SK-N-SH (cell line): ENCODE results near the gene RPS16. TPM values are rescaled to one million over a fixed set of nuclear protein-coding genes. Genes with fewer than 3 reads are reported as not detected.

Experiments
- CTCF ChIA-PET: fragments of 300-600, 350-600 bp; formaldehyde crosslinking; extraction: SDS; loops from one replicate; lab custom pipeline; 2021; lab: Yijun Ruan, JAX
- POLR2A ChIA-PET: fragments of 350-600 bp; sonication (Branson Sonifier 250); formaldehyde crosslinking; extraction: SDS; loops from one replicate; lab custom pipeline; 2020; ENCODE audit warnings: antibody characterized with exemption, inconsistent platforms; lab: Yijun Ruan, JAX
- DNase-seq: peaks from one replicate; pipeline ENCODE4 v3.0.0; 2012
- H2AFZ ChIP-seq: fragments of 200-600 bp; sonication (generic); 2 replicates; pipeline ENCODE4 v1.8.1; 2016; ENCODE audit warnings: antibody characterized with exemption, mild to moderate bottlenecking, low read depth
- H3F3A ChIP-seq: fragments of 200-600 bp; sonication (generic); replicated peaks from 2 replicates; pipeline ENCODE3; 2016; ENCODE audit warnings: antibody characterized with exemption, mild to moderate bottlenecking; ENCODE audit not compliant: insufficient read depth
- H3K27ac ChIP-seq, 2 experiments: fragments of 200-500 bp in 1 of 2; fragments of 200-600 bp in 1 of 2; sonication (Bioruptor generic) in 1 of 2; sonication (generic), shearing (Covaris generic) in 1 of 2; 2 replicates each; pipeline versions ENCODE4 v1.5.1 to v1.6.1; 2014 to 2016; ENCODE audit warnings: low read depth in 2 of 2, inconsistent platforms in 1 of 2, low read length in 1 of 2, mild to moderate bottlenecking in 1 of 2, mixed read lengths in 1 of 2
- H3K27me3 ChIP-seq: fragments of 200-600 bp; sonication (generic), shearing (Covaris generic); 2 replicates; pipeline ENCODE4 v1.6.1; 2016; ENCODE audit warnings: mixed run types; ENCODE audit not compliant: insufficient read depth
- H3K36me3 ChIP-seq, 2 experiments: fragments of 200-500 bp in 1 of 2; fragments of 200-600 bp in 1 of 2; sonication (Bioruptor generic) in 1 of 2; sonication (generic) in 1 of 2; replicated peaks in 1 of 2; 2 replicates each; pipeline versions ENCODE3 to v1.5.1; 2014 to 2016; ENCODE audit warnings: low read length in 1 of 2, mild to moderate bottlenecking in 1 of 2; ENCODE audit not compliant: insufficient read depth in 2 of 2, control insufficient read depth in 1 of 2
- H3K4me1 ChIP-seq, 2 experiments: fragments of 200-500 bp in 1 of 2; fragments of 200-600 bp in 1 of 2; sonication (Bioruptor generic) in 1 of 2; sonication (generic), shearing (Covaris generic) in 1 of 2; 2 replicates each; pipeline versions ENCODE4 v1.5.1 to v1.6.1; 2014 to 2016; ENCODE audit warnings: low read depth in 1 of 2, low read length in 1 of 2, mixed run types in 1 of 2; ENCODE audit not compliant: insufficient read depth in 2 of 2, control insufficient read depth in 1 of 2
- H3K4me2 ChIP-seq: fragments of 200-600 bp; sonication (generic), shearing (Covaris generic); 2 replicates; pipeline ENCODE4 v1.6.1; 2017; ENCODE audit warnings: mixed run types
- H3K4me3 ChIP-seq, 2 experiments: fragments of 200-500 bp in 1 of 2; fragments of 200-600 bp in 1 of 2; sonication (Bioruptor generic) in 1 of 2; sonication (generic), shearing (Covaris generic) in 1 of 2; 2 replicates each; pipeline versions ENCODE4 v1.5.1 to v1.8.1; 2014 to 2016; ENCODE audit warnings: low read depth in 2 of 2, inconsistent platforms in 1 of 2, low read length in 1 of 2, mild to moderate bottlenecking in 1 of 2, mixed read lengths in 1 of 2, moderate library complexity in 1 of 2
- H3K79me2 ChIP-seq: fragments of 200-600 bp; sonication (generic); 2 replicates; pipeline ENCODE4 v1.8.1; 2017; ENCODE audit warnings: mild to moderate bottlenecking; ENCODE audit not compliant: insufficient read depth
- H3K9ac ChIP-seq: fragments of 200-600 bp; sonication (generic); 2 replicates; pipeline ENCODE4 v1.6.1; 2017; ENCODE audit warnings: mixed run types
- H3K9me2 ChIP-seq: fragments of 200-600 bp; sonication (generic); 2 replicates; pipeline ENCODE4 v1.6.1; 2017; ENCODE audit warnings: mixed run types
- H3K9me3 ChIP-seq: fragments of 200-600 bp; sonication (generic); 2 replicates; pipeline ENCODE4 v1.6.1; 2017; ENCODE audit warnings: mixed run types, mild to moderate bottlenecking, moderate library complexity
- H4K20me1 ChIP-seq: fragments of 200-600 bp; sonication (generic); 2 replicates; pipeline ENCODE4 v1.6.1; 2017; ENCODE audit warnings: mild to moderate bottlenecking, mixed run types; ENCODE audit not compliant: insufficient read depth
- CHD2 ChIP-seq: fragments of 150-350 bp; IDR thresholded peaks from 2 replicates; pipeline ENCODE4 v1.6.1; 2018; ENCODE audit warnings: low read length; ENCODE audit not compliant: partially characterized antibody
- CTCF ChIP-seq: fragments of 200-600 bp; sonication (generic); IDR thresholded peaks from 2 replicates; pipeline ENCODE4 v1.6.1; 2017; ENCODE audit warnings: antibody characterized with exemption, mild to moderate bottlenecking, moderate library complexity
- FOSL2 ChIP-seq: IDR thresholded peaks from 2 replicates; pipeline ENCODE4 v1.4.0; 2012; ENCODE audit warnings: low read depth, mild to moderate bottlenecking, moderate library complexity, borderline replicate concordance
- JUND ChIP-seq: IDR thresholded peaks from 2 replicates; pipeline ENCODE4 v1.4.0; 2012
- MAX ChIP-seq: IDR thresholded peaks from 2 replicates; pipeline ENCODE4 v1.4.0; 2012; ENCODE audit warnings: low read depth
- NRF1 ChIP-seq: IDR thresholded peaks from 2 replicates; pipeline ENCODE4 v1.6.1; 2012; ENCODE audit warnings: low read depth, mild to moderate bottlenecking, low read length
- PBX3 ChIP-seq: IDR thresholded peaks from 2 replicates; pipeline ENCODE4; 2012
- SMC3 ChIP-seq: IDR thresholded peaks from 2 replicates; pipeline ENCODE4 v1.6.1; 2012; ENCODE audit warnings: low read depth, low read length, improper control_type of control experiment
- USF2 ChIP-seq: fragments of 150-350 bp; IDR thresholded peaks from 2 replicates; pipeline ENCODE4 v1.6.1; 2017; ENCODE audit warnings: antibody characterized with exemption, low read length, low read depth, borderline replicate concordance
- YY1 ChIP-seq: IDR thresholded peaks from 2 replicates; pipeline ENCODE4 v1.4.0; 2012; ENCODE audit warnings: low read depth, mild to moderate bottlenecking
- WGBS: methylation state at CpG from one replicate; pipeline ENCODE4 v1.1.6; 2017; ENCODE audit warnings: low lambda C conversion rate; 5-methylcytosine and 5-hydroxymethylcytosine counted together
- polyA plus RNA-seq, 3 experiments: library from polyadenylated mRNA; depleted of rRNA; stranded (reverse); fragments of >200 nt; gene quantifications; 2 replicates each; pipeline ENCODE4 v1.2.3, GENCODE V29; 2012

The RPS16 gene
- polyA plus RNA-seq, 1 of the 3 experiments (the other 2 are of a cell fraction), result 7,541 TPM

- TF ChIP-seq NRF1 (no peak), JUND (no peak), PBX3 (no peak), FOSL2 (no peak), CHD2 (no peak), YY1 (no peak), MAX (no peak), SMC3 (no peak), USF2 (no peak), CTCF (no peak)
- peak overlapping the region; percentile 87 for H3K9ac ChIP-seq
- ChIA-PET CTCF (interaction anchor here (0.7 to 3.4 kb wide), 9 partner anchors 9 to 115 kb away, joined by 3 to 18 read pairs (median 4); partner anchors contain the start of genes EID2, EID2B, PAF1 and PLEKHG2), POLR2A (interaction anchor here (0.6 to 1.7 kb wide), 22 partner anchors 9 to 1062 kb away, joined by 3 to 39 read pairs (median 7); partner anchors contain the start of genes EID2B, FBL, MED29 and PAF1)
- H2AFZ ChIP-seq, result no peak overlapping the region; the same call in 1 of the 2 replicates
- H3K27ac ChIP-seq, result peak overlapping the region; percentile 85 to 92; a peak in 3 of 4 replicates
- DNase-seq, result no peak
- H4K20me1 ChIP-seq, result peaks cover 14% of the 10 kb centered on the region
- 5% methylated on average over 2 of the region's 2 CpGs for WGBS
- peaks cover 25% of the 10 kb centered on the region for H3K79me2 ChIP-seq
- H3K9me2 ChIP-seq, result no peaks in the 10 kb centered on the region
- H3K36me3 ChIP-seq, result peaks cover 21 to 33% of the 10 kb centered on the region in 2 experiments
- H3K4me1 ChIP-seq, result peaks cover 12 to 15% of the 10 kb centered on the region in 2 experiments; a peak in 2 of 4 replicates
- H3K4me3 ChIP-seq, result peak overlapping the region; percentile 67 to 68
- H3F3A ChIP-seq, result peaks cover 36% of the 10 kb centered on the region
- H3K9me3 ChIP-seq, result no peaks in the 10 kb centered on the region
- H3K4me2 ChIP-seq, result peak overlapping the region; percentile 92
- H3K27me3 ChIP-seq, result no peaks in the 10 kb centered on the region
Observed at GRCh38 chr19:39436350-39436716, 584 bp upstream of the RPS16 start.
